Endothelial cell of umbilical vein (primary cell): ENCODE measurements around the gene OR2B2. TPM values are rescaled to one million over a fixed set of nuclear protein-coding genes. Genes with fewer than 3 reads are reported as not detected.

Experiments used
- BruUV-seq: library from RNA; stranded (reverse); fragments of 400-500 nt; replicated peaks from 2 replicates; lab custom pipeline; 2021; lab: Mats Ljungman, UMichigan
- CTCF ChIA-PET: fragments of 300-600, 350-600 bp; sonication (Branson Sonifier 250); formaldehyde crosslinking; loops from one replicate; lab custom pipeline; 2021; ENCODE audit warnings: antibody characterized with exemption, inconsistent platforms; lab: Charles Lee
- POLR2A ChIA-PET: fragments of 300-600, 350-600 bp; sonication (Branson Sonifier 250); formaldehyde crosslinking; loops from one replicate; lab custom pipeline; 2021; ENCODE audit warnings: antibody characterized with exemption, inconsistent platforms; lab: Charles Lee
- DNase-seq: peaks from one replicate; pipeline ENCODE4 v3.0.0-alpha.2; 2011; ENCODE audit warnings: low read depth, low spot score
- FAIRE-seq: peaks from 2 replicates; lab custom pipeline; 2011; peaks lifted over from hg19 to GRCh38; lab: Jason Lieb, UNC
- H2AFZ ChIP-seq: 2 replicates; pipeline ENCODE4 v1.6.0; 2012; ENCODE audit warnings: low read depth, low read length, control low read depth, inconsistent platforms
- H3K27ac ChIP-seq: 2 replicates; pipeline ENCODE4 v1.5.1; 2011; ENCODE audit warnings: low read depth, mild to moderate bottlenecking, control low read depth, low read length, moderate library complexity; ENCODE audit not compliant: insufficient read depth
- H3K27me3 ChIP-seq, 2 experiments: 2 replicates each; pipeline versions ENCODE4 v1.6.0 to v1.6.1; 2011; ENCODE audit warnings: low read length in 2 of 2, mixed read lengths in 1 of 2; ENCODE audit not compliant: control insufficient read depth in 2 of 2, insufficient read depth in 2 of 2
- H3K36me3 ChIP-seq, 2 experiments: 2 replicates in 1 of 2; 3 replicates in 1 of 2; pipeline ENCODE4 v1.5.1; 2011; ENCODE audit warnings: low read length in 2 of 2, mild to moderate bottlenecking in 1 of 2, moderate library complexity in 1 of 2; ENCODE audit not compliant: control insufficient read depth in 2 of 2, insufficient read depth in 2 of 2; ENCODE audit errors: extremely low read depth in 1 of 2
- H3K4me1 ChIP-seq: 3 replicates; pipeline ENCODE4 v1.5.1; 2011; ENCODE audit warnings: mild to moderate bottlenecking, low read length; ENCODE audit not compliant: control insufficient read depth, insufficient read depth; ENCODE audit errors: extremely low read depth
- H3K4me2 ChIP-seq: 2 replicates; pipeline ENCODE4 v1.6.1; 2011; ENCODE audit warnings: low read length, control low read depth, mixed read lengths; ENCODE audit not compliant: insufficient read depth
- H3K4me3 ChIP-seq, 3 experiments: fragments of 200-600 bp in 1 of 3; sonication (generic), shearing (Covaris generic) in 1 of 3; replicated peaks in 1 of 3; 2 replicates each; pipeline ENCODE4 v1.5.1; 2011 to 2016; ENCODE audit warnings: control low read depth in 3 of 3, low read length in 3 of 3, mild to moderate bottlenecking in 2 of 3, inconsistent platforms in 1 of 3, low read depth in 1 of 3, moderate library complexity in 1 of 3; ENCODE audit not compliant: insufficient read depth in 1 of 3
- H3K79me2 ChIP-seq: 2 replicates; pipeline ENCODE4 v1.6.0; 2012; ENCODE audit warnings: low read length, inconsistent platforms; ENCODE audit not compliant: control insufficient read depth, insufficient read depth
- H3K9ac ChIP-seq: replicated peaks from 2 replicates; pipeline ENCODE3; 2011; ENCODE audit warnings: low read length, control low read depth; ENCODE audit not compliant: insufficient read depth; ENCODE audit errors: extremely low read depth
- H3K9me1 ChIP-seq: replicated peaks from 3 replicates; pipeline ENCODE4 v1.6.0; 2011; ENCODE audit warnings: mild to moderate bottlenecking, low read length; ENCODE audit not compliant: control insufficient read depth, insufficient read depth; ENCODE audit errors: extremely low read depth
- H3K9me3 ChIP-seq: replicated peaks from 2 replicates; pipeline ENCODE4 v1.5.1; 2012; ENCODE audit warnings: low read length, inconsistent platforms; ENCODE audit not compliant: control insufficient read depth, insufficient read depth
- H4K20me1 ChIP-seq: replicated peaks from 2 replicates; pipeline ENCODE3; 2011; ENCODE audit warnings: mild to moderate bottlenecking, low read length; ENCODE audit not compliant: control insufficient read depth, insufficient read depth; ENCODE audit errors: extremely low read depth
- EZH2 ChIP-seq: IDR thresholded peaks from 2 replicates; pipeline ENCODE4 v1.6.1; 2012; ENCODE audit warnings: borderline replicate concordance, low read depth, mild to moderate bottlenecking, moderate library complexity, low read length, inconsistent platforms; ENCODE audit not compliant: severe bottlenecking
- FOS ChIP-seq: IDR thresholded peaks from 2 replicates; pipeline ENCODE4 v1.6.1; 2011; ENCODE audit warnings: mild to moderate bottlenecking, low read length, moderate library complexity, borderline replicate concordance; ENCODE audit not compliant: insufficient read depth
- GATA2 ChIP-seq: IDR thresholded peaks from 2 replicates; pipeline ENCODE4 v1.7.0; 2011; ENCODE audit warnings: low read depth, mild to moderate bottlenecking, moderate library complexity, mixed read lengths, low read length; ENCODE audit not compliant: insufficient read length, insufficient read depth
- JUN ChIP-seq: IDR thresholded peaks from 2 replicates; pipeline ENCODE4 v1.6.1; 2011; ENCODE audit warnings: borderline replicate concordance, low read depth; ENCODE audit not compliant: insufficient read length, insufficient read depth
- MYC ChIP-seq: IDR thresholded peaks from one replicate; pipeline ENCODE4 v1.6.1; 2011; ENCODE audit warnings: mild to moderate bottlenecking, low read depth, low read length
- POLR2A ChIP-seq: IDR thresholded peaks from 2 replicates; pipeline ENCODE4 v1.6.1; 2012; ENCODE audit warnings: low read depth, mild to moderate bottlenecking, control low read depth, low read length
- POLR2AphosphoS5 ChIP-seq: IDR thresholded peaks from 2 replicates; pipeline ENCODE4 v1.6.1; 2012; ENCODE audit warnings: low read depth, mild to moderate bottlenecking, control low read depth, low read length, moderate library complexity; ENCODE audit not compliant: insufficient read depth
- dilution Hi-C: fragments of 300-500 bp; cut with MboI; formaldehyde crosslinking; loops from one replicate; pipeline ENCODE4 v1.15.0; 2019; ENCODE audit warnings: low sequenced_read_pairs; ENCODE audit not compliant: extremely low pct_ligation_motif_present
- intact Hi-C: fragments of 100-400 bp; cut with micrococcal nuclease; formaldehyde crosslinking; loops from one replicate; pipeline ENCODE4 v1.10.0; 2022
- polyA plus RNA-seq, 4 experiments: library from polyadenylated mRNA; depleted of rRNA in 3 of 4; stranded (reverse) in 3 of 4; unstranded in 1 of 4; fragments of >200 nt; gene quantifications; 2 replicates each; pipeline versions ENCODE4 v1.2.1 to v1.2.3, GENCODE V29; 2011 to 2012; ENCODE audit warnings: missing spikeins in 1 of 4
- total RNA-seq: library from RNA; stranded (reverse); gene quantifications from 2 replicates; pipeline ENCODE4 v1.2.3, GENCODE V29; 2021
- TF ChIP-seq, protein P1 (sequence below), 2 donors: IDR thresholded peaks; 1 replicate in 1 of 2; 2 replicates in 1 of 2; pipeline ENCODE4 v1.5.1; 2011; ENCODE audit warnings: low read length in 2 of 2, mild to moderate bottlenecking in 2 of 2, moderate library complexity in 2 of 2, control low read depth in 1 of 2, inconsistent platforms in 1 of 2, low read depth in 1 of 2; ENCODE audit not compliant: insufficient read depth in 1 of 2; ENCODE audit errors: extremely low read depth in 1 of 2
- TF ChIP-seq, protein P2 (sequence below): IDR thresholded peaks from 2 replicates; pipeline ENCODE4 v1.6.1; 2011; ENCODE audit not compliant: insufficient read depth, insufficient read length

Gene OR2B2
- total and polyA plus RNA-seq, 2 donors (not counting 3 experiments of a cell fraction or from before 2014, with no cell fraction given): not detected

DNA sequence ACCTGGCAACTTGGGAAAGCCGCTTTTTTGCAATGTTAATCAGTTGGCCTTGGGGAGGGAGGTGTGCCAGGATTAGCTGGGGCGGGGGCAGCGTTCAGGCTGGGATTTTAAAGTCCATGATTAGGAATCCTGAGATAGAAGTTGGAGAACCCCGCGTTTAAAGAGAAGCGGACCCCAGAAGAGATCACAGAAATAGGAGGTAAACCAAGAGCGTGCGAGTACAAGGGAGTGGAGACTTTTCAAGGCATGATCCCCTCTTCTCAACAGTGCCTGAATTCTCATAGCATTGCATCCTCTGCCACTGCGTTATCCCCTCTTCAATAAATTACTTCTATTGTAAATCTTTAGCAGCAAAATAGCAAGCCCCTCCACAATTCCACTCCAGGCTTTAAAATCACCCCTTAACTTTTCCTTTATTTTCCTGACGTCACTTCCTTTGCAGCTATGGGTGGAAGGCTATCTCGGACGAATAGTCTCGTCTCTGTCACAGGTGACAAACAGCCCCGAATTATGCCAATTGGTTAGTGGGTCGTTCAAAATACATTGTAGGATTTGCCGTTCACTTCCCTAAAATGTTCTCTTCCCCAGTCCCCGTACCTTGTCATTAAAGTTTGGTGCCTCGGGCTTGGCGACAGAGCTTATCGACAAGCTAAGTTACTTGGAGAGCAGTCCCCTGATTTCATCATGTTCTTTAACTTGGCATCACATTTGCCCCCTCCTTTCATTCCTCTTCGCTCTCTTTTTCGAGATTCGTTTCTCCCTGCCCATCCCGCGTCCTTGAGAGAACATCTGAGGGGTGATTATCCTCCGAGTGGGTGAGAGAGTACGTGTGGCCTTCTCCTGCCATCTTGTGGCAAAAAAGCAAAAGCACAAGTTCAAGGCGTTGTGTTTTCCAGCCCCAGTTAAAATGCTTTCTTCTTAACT, 17.1 kb downstream of the OR2B2 start:
- H3K4me1 ChIP-seq: peaks cover 18% of the 10 kb centered on the region
- peak overlapping the region; percentile 65 to 98 (median 86) for H3K4me3 ChIP-seq
- intact Hi-C loops: loop anchor here (1.0 to 10.0 kb wide), 15 partner anchors 85 to 1863 kb away; partner anchors contain the start of genes ABT1, POM121L2 and ZSCAN31
- H3K4me2 ChIP-seq: peak overlapping the region; percentile 92
- dilution Hi-C loops: loop anchor here (5.0 kb wide), 1 partner anchor 73 kb away; a partner anchor contains a TSS
- no peaks in the 10 kb centered on the region for H4K20me1 ChIP-seq
- peak overlapping the region; percentile 94 for H3K27ac ChIP-seq
- DNase-seq (peak; percentile 91), FAIRE-seq (peak; percentile 83)
- ChIA-PET POLR2A (interaction anchor here (0.5 to 5.8 kb wide), 11 partner anchors 23 to 1874 kb away, joined by 4 to 130 read pairs (median 10); a partner anchor contains a TSS), CTCF (interaction anchor here (0.6 to 6.3 kb wide), 35 partner anchors 12 to 1869 kb away, joined by 3 to 210 read pairs (median 9); partner anchors contain the start of gene ZNF184)
- no peaks in the 10 kb centered on the region for H3K9me1 ChIP-seq
- TF ChIP-seq, protein P1, sequence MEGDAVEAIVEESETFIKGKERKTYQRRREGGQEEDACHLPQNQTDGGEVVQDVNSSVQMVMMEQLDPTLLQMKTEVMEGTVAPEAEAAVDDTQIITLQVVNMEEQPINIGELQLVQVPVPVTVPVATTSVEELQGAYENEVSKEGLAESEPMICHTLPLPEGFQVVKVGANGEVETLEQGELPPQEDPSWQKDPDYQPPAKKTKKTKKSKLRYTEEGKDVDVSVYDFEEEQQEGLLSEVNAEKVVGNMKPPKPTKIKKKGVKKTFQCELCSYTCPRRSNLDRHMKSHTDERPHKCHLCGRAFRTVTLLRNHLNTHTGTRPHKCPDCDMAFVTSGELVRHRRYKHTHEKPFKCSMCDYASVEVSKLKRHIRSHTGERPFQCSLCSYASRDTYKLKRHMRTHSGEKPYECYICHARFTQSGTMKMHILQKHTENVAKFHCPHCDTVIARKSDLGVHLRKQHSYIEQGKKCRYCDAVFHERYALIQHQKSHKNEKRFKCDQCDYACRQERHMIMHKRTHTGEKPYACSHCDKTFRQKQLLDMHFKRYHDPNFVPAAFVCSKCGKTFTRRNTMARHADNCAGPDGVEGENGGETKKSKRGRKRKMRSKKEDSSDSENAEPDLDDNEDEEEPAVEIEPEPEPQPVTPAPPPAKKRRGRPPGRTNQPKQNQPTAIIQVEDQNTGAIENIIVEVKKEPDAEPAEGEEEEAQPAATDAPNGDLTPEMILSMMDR (IDR thresholded peaks at IDR 0.05; ENCODE audit: extremely low read depth in 1 of 2, insufficient read depth in 1 of 2, low read depth in 1 of 2, low read length in 2 of 2): peak; percentile 76
- no peak for TF ChIP-seq EZH2
- no peak for TF ChIP-seq GATA2
- TF ChIP-seq POLR2AphosphoS5: no peak
- TF ChIP-seq MYC: no peak
- TF ChIP-seq POLR2A: peak; percentile 60
- TF ChIP-seq FOS: no peak
- TF ChIP-seq JUN: peak; percentile 25
- TF ChIP-seq, protein P2, sequence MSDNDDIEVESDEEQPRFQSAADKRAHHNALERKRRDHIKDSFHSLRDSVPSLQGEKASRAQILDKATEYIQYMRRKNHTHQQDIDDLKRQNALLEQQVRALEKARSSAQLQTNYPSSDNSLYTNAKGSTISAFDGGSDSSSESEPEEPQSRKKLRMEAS: no peak
- H3K27me3 ChIP-seq: no peaks in the 10 kb centered on the region
- H3K9ac ChIP-seq: peak overlapping the region; percentile 94
- H3K36me3 ChIP-seq: no peaks in the 10 kb centered on the region
- BruUV-seq: no TSS peak
- H3K9me3 ChIP-seq: no peaks in the 10 kb centered on the region
- no peaks in the 10 kb centered on the region for H3K79me2 ChIP-seq
- peak overlapping the region; percentile 98 for H2AFZ ChIP-seq
